Daoy (cell line): Measurements from ENCODE around the gene PSORS1C2. TPM values are rescaled to one million over a fixed set of nuclear protein-coding genes. Genes with fewer than 3 reads are reported as not detected.

Source experiments
- DNase-seq: peaks from one replicate; pipeline ENCODE4 v3.0.0-alpha.2; 2015; ENCODE audit warnings: low read depth
- total RNA-seq: library from RNA; depleted of rRNA; stranded (reverse); fragments of >200 nt; shearing (Covaris generic); gene quantifications from 2 replicates; pipeline ENCODE4 v1.2.3, GENCODE V29; 2014

Gene PSORS1C2
- total RNA-seq, 1 experiment from 2014 or later: not detected

GRCh38 chr6:31140643-31141042 lies 1.8 kb upstream of the PSORS1C2 start:
- no peak for DNase-seq

- DNase-seq: no peak
Measured at GRCh38 chr6:31139599-31139998, 733 bp upstream of the PSORS1C2 start.

DNA sequence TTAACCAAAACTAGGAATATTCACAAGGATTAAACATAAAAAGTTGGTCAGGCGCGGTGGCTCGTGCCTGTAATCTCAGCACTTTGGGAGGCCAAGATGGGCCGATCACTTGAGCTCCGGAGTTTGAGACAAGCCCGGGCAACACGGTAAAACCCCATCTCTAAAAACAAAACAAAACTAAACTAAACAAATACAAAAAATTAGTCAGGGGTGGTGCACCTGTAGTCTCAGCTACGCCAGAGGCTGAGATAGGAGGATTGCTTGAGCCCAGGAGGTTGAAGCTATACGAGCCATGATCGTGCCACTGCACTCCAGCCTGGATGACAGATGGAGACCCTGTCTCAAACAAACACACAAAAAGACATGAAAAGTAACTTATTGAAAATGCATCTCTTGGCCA lies 3.2 kb downstream of the PSORS1C2 start:
- no peak for DNase-seq

GRCh38 chr6:31132806-31133205 lies 6.1 kb downstream of the PSORS1C2 start:
- no peak for DNase-seq

DNA sequence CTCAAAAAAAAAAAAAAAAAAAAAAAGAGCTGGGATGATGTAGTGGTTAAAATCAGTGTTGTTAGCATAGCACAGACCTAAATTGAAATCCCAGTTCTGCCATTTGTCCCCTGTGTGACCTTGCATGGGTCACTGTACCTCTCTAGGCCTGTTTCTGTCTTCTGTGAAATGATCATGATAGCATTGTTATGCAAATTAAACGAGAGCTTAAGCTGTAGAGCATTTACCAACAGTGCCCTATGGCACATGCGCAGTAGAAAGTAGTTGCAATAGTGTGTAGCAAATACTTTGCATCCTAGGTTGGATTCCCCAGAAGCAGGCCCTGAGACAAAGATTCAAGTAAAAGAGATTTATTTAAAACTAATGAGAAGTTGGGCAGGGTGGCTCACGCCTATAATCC lies 7.3 kb downstream of the PSORS1C2 start:
- DNase-seq: no peak

DNA sequence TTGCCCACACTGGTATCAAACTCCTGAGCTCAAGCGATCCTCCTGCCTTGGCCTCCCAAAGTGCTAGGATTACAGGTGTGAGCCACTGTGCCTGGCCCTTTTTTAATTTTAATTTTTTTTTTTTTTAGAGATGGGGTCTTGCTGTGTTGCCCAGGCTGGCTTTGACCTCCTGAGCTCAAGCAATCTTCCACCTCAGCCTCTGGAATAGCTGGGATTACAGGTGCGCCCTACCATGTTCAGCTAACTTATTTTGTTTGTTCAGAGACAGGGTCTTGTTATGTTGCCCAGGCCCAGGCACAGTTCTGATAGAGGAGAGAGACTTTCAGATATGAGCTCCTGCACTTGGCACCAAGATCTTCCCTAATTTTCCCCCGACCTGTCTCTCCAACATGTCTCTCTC lies 8.1 kb downstream of the PSORS1C2 start:
- no peak for DNase-seq

DNA sequence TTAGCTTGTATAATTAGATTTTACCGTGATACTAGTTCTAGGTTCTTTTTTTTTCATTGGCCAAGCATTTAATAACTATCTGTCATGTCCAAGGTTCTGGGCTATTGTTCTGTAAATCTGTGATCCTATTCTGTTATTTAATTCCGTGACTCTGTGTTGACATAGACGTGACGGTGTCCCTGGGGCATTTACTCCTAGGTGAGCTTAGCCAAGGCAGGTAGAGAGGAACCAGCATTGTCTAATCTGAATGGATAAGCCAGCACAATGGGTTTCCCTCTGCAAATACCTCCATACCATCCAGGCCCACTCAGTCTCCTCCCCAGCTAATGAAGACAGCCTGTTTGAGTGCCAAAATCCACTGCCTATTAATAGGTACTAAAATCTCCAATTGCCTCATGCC lies 9.7 kb downstream of the PSORS1C2 start:
- no peak for DNase-seq

GRCh38 chr6:31128093-31128676 lies 10.7 kb downstream of the PSORS1C2 start:
- peak; percentile 46 for DNase-seq

- no peak for DNase-seq
Measured at GRCh38 chr6:31126396-31127175, 12.3 kb downstream of the PSORS1C2 start.

- peak; percentile 71 for DNase-seq
Measured at GRCh38 chr6:31125586-31126363, 13.1 kb downstream of the PSORS1C2 start.

GRCh38 chr6:31125162-31125561 lies 13.7 kb downstream of the PSORS1C2 start:
- DNase-seq: peak; percentile 71

- DNase-seq: peak; percentile 93
Measured at GRCh38 chr6:31122791-31123706, 15.8 kb downstream of the PSORS1C2 start.

GRCh38 chr6:31121131-31121790 lies 17.6 kb downstream of the PSORS1C2 start:
- DNase-seq: no peak

GRCh38 chr6:31120151-31120915 lies 18.5 kb downstream of the PSORS1C2 start, which contains the start of gene CDSN:
Gene CDSN (minus strand): TSS chr6:31120446. CDS start chr6:31120419, 27 bp downstream.
- no peak for DNase-seq

DNA sequence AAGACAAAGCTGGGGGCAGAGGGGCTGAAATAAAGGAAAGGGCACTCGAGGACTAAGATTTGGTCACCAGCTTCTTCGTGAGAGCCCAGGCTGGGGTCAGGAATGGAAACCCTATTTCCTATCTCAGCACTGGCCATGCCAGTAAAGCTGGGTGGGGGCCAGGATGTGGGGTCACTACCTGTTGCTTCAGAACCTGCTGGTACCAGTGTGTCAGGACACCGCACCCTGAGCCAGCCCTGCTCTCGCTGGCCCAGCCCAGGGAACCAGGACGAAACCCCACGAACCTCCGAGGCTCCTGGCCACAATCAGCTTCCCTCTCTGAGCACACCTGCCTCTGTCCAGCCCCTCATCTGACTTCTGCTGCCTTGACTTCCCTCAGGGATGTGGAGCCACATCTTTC lies 20.7 kb downstream of the PSORS1C2 start:
- DNase-seq: no peak

DNA sequence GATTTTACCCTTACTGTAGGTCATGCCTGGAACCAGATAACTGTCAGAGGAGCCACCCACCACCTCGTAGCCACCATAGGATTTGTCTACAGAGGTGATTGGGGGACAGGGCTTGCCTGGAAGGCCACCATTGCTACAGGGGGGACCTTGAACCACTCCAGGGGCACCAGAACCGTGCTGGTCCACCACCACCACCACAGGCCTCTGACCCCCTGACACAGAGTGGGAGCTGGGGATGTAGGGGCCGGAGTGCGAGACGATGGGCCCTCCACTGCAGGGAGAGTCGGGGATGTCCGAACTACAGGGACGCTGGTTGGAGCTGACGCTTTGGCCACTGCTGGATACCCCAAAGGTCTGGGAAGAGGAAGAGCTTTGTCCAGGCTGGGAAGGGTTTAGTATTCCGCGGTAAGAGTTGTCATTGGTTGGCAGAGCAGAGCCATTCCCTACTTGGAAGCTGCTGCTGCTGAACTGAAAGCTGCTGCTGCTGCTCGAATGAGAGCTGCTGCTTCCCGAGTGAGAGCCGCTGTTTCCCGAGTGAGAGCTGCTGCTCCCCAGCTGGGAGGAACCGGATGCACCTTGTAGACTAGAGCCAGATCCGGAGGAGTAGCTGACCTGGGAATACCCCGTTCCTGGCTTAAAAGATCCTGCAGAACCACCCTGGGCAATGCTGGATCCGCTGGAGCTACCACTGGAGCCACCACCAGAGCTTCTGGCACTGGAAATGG lies 22.0 kb downstream of the PSORS1C2 start:
- DNase-seq: no peak

DNA sequence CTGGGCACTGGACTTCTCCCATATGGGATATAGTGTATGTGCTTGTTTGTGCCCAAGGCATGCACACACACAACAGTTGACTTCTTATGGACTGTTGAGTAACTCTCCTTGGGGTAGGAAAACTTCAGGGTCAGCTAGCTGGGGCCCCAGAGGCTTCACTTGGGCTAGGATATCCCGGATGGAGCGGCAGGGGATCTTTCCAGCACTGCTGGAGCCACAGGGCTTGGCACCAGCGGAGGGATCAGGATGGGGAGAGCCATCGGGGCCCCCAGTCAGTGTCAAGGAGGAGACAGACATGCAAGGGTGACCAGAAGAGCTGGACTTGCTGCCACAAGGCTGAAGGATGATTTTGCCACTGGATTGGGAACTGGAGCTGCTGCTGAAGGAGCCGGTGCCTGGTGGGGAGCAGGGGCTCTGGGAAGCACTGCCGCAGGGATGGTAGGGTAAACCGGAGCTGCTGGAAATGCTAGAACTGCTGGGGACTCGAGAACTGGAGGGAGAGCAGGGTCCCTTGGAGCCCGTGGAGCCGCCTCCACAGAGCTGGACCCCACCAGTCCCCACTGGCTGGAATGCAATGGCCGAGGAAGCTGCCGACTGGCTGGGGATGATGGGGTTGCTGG lies 22.8 kb downstream of the PSORS1C2 start:
- DNase-seq: no peak

DNA sequence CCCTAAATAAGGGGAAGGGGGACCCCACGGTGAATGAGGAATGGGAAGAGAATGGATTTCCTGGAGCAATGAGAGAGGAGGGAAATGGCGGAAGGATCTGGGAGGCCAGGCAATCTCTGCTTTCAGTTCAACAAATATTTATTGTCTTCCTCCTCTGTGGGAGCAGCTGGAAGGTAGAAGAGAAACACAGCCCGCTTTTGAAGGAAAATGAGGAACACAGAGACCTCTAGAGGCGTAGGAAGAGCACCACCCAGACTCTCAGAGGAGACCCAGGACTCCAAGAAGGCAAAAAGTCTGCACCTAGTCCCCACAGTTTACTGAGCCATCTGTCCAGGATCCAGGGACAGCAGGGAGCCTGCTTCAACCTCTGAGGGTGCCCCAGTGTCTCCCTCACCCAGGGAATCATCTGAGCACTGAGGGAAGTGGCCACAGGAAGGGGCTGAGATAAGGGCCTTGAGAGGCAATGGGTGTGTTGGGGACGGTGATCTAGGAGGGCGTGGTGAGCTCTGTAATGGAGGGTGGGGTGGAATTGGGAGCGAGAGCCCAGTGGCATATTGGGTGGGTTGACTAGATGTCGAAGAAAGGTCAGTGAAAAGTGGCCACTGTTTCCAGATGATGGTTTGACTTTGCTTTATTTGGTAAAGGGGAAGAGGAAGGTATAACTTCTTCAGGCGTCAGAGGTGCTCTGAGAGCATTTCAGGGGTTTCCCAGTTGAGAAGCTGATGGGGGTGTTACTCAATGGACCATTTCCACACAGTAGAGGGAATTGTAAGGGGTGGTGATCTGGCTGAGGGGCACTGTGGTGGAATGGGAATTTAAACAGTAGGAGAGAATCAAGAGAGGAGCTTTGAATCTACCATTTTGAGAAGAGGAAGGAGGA lies 23.7 kb downstream of the PSORS1C2 start:
- peak; percentile 71 for DNase-seq
